Left renal cortex interstitium (tissue), 4 donors: ENCODE results near the gene USP6NL. TPM values are rescaled to one million over a fixed set of nuclear protein-coding genes. Genes with fewer than 3 reads are reported as not detected.
"Not testable (repeated sequence)": the region's sequence is repeated elsewhere in the genome, so short reads cannot be mapped to it uniquely, and the experiment has no call there.

Experiments
- DNase-seq, 4 donors: peaks; one replicate each; pipeline ENCODE4 v3.0.0-alpha.2; 2013; ENCODE audit warnings: low read depth in 4 of 4, low spot score in 2 of 4, missing footprints in 1 of 4
- polyA plus RNA-seq, 4 donors: library from polyadenylated mRNA; unstranded; fragments of 120-200 nt; gene quantifications; one replicate each; pipeline ENCODE4 v1.2.1, GENCODE V29; 2013; ENCODE audit not compliant: insufficient read length in 4 of 4

The USP6NL gene
- polyA plus RNA-seq, 4 donors, result 26.1 to 30.3 (median 27.4) TPM

DNA sequence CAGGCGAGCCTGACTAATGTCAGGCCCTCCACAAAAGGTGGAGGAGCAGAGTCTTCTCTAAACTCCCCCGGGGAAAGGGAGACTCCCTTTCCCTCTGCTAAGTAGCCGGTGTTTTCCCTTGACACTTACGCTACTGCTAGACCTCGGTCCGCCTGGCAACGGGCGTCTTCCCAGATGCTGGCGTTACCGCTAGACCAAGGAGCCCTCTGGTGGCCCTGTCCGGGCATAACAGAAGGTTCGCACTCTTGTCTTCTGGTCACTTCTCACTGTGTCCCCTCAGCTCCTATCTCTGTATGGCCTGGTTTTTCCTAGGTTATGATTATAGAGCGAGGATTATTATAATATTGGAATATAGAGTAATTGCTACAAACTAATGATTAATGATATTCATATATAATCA, 116.5 kb downstream of the USP6NL start:
- DNase-seq, result not testable (repeated sequence)

DNA sequence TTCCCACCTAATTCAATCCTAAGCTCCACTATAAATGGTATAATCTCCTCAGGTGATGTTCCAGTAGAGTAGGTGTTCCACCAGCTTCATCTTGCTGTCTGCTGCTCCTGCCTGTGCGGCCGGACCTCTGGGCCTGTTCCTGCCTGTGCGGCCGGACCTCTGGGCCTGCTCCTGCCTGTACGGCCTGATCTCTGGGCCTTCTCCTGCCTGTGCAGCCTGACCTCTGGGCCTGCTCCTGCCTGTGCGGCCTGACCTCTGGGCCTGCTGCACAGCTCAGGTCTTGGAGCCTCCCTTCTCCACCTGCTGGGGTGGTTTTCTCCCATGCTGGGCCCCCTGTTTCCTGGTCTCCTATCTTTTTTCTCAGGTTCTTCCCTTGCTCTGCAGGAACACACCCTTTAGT, 117.8 kb downstream of the USP6NL start:
- no peak for DNase-seq

DNA sequence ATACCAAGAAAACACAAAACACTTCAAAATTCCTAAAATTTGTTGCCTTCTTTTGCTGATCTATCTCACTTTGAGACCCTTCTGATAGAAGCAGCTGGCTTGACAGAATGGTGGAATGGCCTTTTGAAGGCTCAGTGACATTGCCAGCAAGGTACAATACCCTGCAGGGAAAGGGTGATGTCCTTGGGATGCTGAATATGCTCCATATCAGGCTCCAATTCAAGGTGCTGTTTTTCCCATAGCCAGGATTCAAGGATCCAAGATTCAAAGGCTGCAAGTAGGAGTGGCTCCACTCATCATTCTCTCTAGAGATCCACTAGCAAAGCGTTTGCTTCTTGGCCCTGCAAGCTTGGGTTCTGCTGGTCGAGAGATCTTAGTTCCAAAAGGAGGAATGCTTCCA, 120.4 kb downstream of the USP6NL start:
- no peak for DNase-seq

- DNase-seq, result no peak
Measured at GRCh38 chr10:11489591-11489990, 121.9 kb downstream of the USP6NL start.

DNA sequence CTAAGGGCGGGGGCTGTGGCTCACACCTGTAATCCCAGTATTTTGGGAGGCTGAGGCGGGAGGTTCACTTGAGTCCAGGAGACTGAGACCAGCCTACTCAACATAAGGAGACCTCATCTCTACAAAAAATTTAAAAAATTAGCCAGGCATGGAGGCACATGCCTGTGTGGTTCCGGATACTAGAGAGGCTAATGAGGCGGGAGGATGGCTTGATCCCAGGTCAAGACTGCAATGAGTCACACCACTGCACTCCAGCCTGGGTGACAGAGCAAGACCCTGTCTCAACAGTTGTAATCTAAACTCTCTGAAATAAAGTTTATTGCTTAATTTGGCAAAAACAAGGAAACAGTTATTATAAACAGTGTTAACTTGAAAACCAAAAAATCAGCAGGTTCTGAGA, 123.3 kb downstream of the USP6NL start:
- DNase-seq, result no peak

GRCh38 chr10:11483201-11484148, 128.0 kb downstream of the USP6NL start:
- DNase-seq, result no peak

- no peak for DNase-seq
Measured at GRCh38 chr10:11482306-11482705, 129.1 kb downstream of the USP6NL start.

DNA sequence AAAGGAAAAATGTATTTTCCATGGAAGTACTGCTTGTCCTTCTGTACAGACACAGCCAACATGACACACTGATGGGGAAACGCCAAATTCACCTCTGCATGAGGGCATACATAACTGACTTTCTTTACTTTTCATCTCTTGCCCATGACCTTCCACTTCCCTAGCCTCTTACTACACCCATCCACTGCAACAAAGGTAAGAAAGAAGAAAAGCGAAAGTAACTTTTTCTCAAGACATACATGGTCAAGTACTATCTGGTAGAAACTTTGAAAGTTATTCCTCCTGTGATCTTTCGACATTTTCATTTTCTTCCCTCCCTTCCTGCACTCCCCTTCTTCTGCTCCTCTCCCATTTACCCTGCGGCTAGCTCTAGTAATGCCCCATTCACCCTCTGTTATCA, 130.8 kb downstream of the USP6NL start:
- no peak for DNase-seq

GRCh38 chr10:11479300-11479699, 132.2 kb downstream of the USP6NL start:
- DNase-seq, result no peak

DNA sequence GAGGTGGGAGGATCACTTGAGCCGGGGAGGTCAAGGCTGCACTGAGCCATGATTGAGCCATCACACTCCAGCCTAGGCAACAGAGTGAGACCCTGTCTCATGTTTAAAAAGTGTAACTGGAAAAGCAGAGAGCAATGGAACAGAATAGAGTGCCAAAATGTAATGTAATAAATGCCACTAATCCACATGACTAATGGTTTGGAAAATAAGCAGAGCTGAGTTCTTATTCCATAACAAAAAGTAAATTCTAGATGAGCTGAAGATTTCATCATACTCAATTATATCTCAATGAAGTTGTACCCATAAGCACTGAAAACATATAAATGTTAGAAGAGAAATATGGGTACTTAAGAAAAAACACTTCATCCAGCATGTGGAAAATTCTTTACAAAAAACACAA, 132.6 kb downstream of the USP6NL start:
- DNase-seq, result no peak

- no peak for DNase-seq
Measured at GRCh38 chr10:11475831-11476434, 135.5 kb downstream of the USP6NL start.

DNA sequence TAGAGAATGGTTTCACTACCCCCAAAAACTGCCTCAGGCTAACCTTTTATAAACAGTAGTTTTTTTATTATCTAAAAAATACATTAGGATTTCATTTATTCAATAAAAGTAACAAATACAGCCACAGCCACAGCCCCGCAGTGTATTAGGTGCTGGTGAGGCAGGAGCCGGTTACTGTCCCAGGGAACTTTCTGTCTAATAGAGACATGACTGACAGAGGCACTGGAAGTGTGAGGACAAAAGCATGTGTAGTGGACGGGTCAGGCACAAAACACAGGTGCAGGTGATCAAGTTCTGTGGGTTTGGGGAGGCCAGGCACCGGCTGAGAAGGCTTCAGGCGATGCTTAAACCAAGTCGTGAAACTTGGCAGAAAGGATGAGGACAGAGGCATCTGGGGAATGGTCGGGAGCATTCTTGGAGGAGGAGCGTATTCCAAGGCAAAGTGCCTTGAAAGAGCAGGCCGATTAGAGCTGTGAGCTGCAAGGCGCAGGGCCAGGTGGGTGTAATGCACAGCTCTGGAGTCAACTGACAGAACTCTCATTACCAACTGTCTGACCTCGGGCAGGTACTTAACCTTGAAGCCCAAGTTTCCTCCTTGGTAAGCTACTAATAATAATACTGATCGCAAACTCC, 138.2 kb downstream of the USP6NL start:
- peak in 1 of 4 donors; percentile 3 for DNase-seq

DNA sequence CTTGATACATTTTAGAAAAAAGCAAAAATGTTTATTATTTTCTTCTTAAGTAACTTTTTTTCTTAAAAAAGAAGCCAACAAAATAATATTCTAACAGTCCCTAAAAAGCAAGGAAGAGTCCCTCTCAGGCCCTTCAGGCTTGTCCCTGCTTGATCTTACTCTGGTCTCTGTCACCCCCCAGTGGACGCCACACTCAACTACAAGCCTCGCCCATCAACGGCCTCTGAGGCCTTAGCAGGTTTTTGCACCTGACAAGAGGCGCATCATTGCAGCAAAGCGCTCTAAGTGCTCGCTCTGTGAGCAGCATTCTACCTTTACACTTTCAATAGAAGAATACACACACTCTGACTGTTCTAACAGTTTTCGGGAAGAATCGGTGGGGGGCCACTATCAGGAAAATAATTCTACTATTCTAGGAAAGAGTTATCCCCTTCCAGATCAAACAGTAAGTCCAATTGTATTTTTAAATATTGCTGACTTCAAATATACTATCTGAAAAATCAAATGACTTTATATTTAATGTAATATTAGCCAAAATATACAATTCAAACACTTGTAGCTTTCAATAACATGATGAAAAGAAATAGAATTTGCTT, 139.2 kb downstream of the USP6NL start:
- peak in 3 of 4 donors; percentile 9 to 20 (median 18) for DNase-seq

GRCh38 chr10:11469575-11470391, 141.7 kb downstream of the USP6NL start:
- DNase-seq, result no peak

DNA sequence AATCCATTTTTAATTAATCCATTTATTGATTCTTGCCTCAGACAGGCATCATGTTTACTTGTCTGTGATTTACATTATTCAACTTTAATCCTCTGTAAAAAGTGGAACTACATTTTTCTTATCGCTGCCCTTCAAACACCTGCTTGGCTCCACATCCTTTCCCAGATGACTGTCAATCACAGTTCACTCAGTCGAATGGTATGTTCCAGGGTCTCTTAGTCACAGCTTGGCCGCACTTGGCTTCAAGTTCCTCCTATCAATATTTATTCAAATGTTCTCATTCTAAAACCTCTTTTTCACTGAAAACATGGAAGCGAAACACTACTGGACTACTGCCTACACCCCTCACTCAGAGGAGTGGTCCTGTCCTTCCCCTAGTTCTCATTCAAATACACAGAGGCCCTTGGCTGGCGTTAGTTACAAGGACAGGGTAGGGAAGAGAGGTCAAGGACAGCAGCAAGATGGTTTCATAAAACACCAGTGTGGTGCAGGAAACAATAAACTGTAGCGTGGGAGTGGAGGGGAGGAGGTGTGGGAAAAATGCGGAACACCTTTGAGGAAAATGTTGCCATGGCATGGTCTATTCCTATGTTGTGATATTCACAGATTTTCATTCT, 143.2 kb downstream of the USP6NL start:
- DNase-seq, result no peak

DNA sequence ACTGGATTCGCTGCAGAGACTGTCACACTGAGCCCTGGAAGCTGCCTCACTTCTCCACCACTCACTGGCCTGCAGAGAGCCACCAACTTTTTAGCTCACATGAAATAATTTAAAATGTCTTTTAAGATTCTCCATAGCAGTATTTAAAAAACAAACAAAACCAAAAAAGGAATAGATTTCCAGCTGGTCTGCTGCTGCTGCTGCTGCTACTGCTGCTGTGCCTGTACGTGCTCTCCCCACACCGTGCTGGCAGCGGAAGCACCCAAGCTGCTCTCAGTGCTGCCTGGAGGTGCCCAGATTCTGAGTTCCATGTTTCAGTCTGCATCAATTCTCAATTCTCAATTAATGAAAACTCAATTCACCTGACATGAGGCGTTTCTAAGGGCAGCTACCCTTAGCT, 146.0 kb downstream of the USP6NL start:
- no peak for DNase-seq

- no peak for DNase-seq
Measured at GRCh38 chr10:11463111-11463510, 148.3 kb downstream of the USP6NL start.

GRCh38 chr10:11462071-11462470, 149.4 kb downstream of the USP6NL start:
- no peak for DNase-seq

- no peak for DNase-seq
Measured at GRCh38 chr10:11457336-11457735, 154.1 kb downstream of the USP6NL start.
